Measurements from ENCODE around the gene RIPK3.
"Not testable (repeated sequence)": the region's sequence is repeated elsewhere in the genome, so short reads cannot be mapped to it uniquely, and the experiment has no call there.

The RIPK3 gene

DNA sequence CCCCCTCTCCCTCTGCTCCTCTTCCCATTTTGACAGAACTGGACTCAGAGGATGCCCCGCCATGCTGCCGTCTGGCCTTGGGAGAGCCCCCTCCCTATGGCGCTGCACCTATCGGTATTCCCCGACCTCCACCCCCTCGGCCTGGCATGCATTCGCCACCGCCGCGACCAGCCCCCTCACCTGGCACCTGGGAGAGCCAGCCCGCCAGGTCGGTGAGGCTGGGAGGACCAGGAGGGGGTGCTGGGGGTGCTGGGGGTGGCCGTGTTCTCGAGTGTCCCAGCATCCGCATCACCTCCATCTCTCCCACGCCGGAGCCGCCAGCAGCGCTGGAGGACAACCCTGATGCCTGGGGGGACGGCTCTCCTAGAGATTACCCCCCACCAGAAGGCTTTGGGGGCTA lies 29.7 kb upstream of the RIPK3 start:
- no peak for DNase-seq

DNA sequence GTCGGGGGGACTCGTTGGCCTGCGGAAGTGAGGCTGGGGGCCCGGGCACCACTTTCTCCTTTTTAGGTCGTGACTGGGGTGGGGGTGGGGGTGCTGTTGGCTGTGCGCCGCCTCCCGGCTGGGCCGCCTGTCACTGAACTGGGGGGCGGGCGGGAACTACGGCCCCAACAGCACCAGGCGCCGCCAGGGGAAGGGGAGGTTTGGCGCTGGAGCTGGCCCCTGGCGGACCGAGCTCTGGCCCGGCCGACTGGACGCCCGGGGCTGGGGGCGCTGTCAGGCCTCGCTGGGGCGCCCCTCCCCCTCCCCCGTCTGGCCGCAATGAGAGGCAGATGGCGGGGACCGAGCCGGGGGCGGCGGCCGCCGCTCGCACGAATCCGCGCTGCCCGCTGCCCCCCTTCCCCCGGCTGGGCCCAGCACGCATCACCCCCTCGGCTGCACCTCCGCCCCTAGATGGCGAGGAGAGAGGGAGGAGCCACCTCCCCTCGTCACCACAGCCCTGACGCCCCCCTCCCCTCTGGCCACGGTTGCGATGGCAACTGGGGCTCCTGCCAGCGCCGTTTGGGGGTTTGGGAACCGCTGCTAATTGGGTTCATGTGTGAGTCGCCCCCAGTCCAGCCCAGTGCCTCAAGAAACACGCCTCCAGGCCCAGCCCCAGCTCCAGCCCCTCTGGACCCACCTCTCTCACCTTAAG lies 28.9 kb upstream of the RIPK3 start:
- DNase-seq = peak; percentile 40

DNA sequence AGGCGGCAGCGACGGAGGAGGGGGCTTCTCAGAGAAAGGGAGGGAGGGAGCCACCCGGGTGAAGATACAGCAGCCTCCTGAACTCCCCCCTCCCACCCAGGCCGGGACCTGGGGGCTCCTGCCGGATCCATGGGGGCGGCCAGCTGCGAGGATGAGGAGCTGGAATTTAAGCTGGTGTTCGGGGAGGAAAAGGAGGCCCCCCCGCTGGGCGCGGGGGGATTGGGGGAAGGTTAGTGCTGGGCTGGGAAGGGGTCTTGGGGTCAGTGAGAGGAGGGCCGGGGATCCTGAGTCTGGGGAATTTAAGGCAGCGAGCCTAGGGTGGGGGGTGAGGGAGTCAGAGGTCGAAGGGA lies 28.4 kb upstream of the RIPK3 start:
- DNase-seq = no peak

DNA sequence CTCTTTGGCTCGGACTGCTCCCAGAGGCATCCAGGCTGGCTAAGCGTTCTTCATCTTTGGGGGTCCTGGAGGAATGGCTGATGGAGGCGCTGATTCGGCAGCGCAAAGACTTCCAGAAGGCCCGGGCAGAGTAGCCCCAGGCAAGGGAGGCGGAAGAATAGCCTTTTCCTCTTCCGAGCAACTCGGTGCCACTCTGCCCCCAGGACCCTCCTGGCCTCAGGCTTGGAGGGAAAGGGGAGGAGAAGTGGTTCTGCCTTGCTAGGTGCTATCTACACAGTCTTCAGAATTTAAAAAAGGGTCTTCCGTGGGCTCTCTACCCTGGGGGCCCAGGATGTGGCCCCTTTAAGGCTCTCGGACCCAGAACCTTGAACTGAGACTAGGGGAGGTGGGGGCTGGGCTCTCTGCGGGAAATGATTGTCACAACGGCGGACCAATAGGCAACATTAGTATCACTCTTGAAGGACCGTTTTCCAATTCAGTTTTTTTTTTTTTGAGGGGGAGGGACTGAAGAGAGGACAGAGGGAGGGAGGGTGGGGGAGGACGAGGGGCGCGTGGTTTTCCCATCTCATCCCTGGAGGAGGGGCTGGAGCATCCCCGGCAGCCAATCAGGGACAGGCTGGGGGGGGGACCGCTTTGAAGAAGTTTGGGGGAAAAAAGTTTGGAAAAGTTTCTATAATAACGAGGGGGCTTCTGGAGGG lies 27.9 kb upstream of the RIPK3 start, which contains the start of gene NFATC4:
Gene NFATC4, plus strand, starts transcription at position 671 of the 698 bp plus-strand sequence. CDS start 157 bp downstream, outside the sequence.
- no peak for DNase-seq

DNA sequence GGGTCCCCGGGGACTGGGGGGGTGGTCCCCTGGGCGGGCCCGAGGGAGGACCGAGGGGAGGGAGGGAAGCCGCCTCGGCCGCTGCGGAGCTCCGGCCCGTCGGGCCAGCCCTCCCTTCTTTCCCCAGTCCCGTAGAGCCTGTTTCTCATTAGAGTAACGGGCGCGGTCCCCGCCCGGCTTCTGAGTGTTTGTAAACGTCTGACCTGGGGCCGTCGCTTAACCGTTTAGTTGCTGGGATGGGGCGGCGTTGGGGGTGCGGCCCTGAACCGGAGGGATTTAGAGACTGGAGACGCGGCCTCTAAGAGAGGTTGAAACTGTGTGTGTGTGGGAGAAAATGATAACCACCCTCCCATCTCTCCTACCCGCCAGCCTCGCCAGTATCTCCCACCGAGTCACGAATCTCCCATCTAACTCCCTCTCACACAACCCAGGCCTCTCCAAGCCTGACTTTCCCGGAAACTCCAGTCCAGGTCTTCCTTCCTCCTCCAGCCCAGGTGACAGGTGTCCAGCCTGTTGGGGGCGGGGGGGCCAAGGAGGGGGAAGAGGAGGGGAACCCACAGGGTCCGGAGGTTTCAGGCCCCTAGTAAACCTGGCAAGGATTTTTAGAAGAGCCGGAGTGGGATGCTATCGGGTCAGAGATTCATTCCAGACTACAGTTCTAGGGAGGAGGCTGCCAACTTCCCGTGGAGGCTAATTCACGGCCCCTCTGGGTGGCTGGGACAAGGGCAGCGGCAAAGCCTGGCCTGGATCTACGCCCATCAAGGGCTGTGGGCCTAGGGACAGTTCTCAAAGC lies 27.1 kb upstream of the RIPK3 start:
- DNase-seq = no peak

DNA sequence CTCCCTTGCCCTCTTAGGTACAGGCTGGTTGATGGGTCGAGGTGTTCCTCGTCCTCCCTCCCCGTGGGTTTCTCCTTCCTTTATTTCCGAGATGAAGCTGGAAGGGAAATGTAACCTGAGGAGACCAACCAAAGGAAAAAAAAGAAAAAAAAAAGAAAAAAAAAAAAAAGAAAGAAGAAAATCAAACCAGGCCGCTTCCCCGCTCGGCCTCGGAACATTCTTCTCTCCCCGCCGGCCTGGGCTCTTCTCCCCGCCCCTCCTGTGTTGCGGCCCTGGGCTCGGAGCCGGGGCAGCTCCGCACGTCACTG lies 26.6 kb upstream of the RIPK3 start:
- peak; percentile 24 for DNase-seq

DNA sequence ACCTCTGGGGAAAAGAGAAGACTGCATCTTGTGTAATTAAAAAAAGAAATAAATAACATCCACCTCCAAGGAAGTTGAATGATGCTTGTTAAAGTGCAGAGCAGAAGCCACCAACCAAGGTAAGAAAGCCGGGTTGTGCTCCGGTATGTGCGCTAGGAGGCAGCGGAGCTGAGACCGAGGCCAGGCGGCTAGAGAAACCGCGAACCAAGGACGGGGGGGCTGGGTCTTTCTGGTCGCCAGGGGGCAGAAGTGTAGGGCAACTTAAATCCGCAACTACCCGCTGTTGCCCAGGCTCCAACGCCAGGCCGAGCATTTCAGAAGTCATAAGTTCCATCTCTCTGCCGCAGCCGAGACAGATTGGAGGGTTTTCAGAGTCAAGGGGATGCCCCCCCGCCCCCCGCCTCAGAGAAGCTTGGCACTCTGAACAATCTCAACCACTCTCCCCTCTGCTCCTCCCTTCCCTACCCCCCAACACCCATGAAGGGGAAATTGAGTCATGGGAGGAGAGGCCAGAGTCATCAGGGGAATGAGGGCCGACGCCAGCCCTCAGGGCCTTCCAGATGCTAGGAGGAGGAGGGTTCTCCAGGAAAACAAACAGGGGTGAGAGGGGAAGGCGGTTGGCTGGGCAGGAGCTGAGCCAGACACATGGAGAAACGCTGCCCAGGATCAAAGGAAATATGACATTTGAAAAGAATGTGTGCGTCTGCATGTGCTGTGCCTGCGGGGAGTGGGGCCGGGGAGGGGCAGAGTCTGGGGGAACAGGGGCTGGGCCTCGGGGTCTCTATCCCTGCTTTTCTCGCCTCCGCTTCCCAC lies 26.0 kb upstream of the RIPK3 start:
- DNase-seq = peak; percentile 66

DNA sequence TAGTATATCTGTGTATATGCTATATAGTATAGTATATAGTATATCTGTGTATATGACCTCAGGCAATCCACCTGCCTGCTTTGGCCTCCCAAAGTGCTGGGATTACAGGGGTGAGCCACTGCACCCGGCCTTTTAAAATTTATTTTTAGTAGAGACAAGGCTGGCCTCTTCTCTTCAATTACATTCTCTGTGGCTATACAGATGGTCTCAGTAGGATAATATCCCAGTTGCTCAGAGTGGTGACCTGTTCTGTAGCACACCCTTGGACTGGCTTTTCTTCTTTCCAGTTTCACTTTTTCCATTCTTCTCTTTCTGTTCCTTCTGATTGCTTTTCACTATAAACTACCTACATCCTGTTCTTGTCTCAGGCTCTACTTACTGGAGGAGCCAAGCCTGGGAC lies 25.1 kb upstream of the RIPK3 start:
- DNase-seq = no peak

DNA sequence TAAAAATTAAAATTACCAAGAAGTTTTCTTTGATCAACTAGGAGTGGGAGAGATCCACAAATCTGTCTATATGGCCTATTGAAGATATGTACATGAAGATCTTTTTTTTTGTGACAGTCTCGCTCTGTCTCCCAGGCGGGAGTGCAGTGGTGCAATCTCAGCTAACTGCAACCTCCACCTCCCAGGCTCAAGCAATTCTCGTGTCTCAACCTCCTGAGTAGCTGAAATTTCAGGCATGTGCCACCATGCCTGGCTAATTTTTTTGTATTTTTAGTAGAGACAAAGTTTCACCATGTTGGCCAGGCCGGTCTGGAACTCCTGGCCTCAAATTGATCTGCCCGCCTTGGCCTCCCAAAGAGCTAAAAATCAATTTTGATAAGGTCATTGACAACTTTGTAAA lies 23.6 kb upstream of the RIPK3 start:
- no peak for DNase-seq

DNA sequence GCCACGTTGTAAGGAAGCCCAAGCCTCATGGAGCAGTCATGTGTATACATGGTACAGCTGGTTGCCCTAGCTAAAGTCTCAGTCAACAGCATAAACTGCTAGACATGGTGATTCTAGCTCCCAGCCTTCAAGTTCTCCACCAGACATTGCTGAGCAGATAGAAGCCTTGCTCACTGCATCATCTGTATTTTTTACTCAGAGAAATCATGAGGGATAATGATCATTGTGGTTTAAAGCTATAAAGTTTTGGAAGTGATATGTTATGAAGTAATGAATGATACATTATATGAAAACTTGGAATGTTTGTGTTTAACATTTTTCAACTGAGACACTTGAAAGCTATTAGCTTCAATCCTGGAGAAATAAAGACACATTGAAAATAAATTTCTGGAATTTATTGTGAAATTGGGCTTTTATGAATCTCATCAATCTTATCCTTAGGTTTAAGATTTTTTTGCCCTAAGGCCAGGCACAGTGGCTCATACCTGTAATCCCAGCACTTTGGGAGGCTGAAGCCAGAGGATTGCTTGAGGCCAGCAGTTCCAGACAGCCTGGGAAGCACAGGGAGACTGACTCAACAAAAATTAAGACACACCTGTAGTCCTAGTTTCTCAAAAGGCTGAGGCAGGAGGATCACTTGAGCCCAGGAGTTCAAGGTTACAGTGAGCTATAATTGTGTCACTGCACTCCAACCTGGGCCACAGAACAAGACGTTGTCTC lies 22.6 kb upstream of the RIPK3 start:
- no peak for DNase-seq

DNA sequence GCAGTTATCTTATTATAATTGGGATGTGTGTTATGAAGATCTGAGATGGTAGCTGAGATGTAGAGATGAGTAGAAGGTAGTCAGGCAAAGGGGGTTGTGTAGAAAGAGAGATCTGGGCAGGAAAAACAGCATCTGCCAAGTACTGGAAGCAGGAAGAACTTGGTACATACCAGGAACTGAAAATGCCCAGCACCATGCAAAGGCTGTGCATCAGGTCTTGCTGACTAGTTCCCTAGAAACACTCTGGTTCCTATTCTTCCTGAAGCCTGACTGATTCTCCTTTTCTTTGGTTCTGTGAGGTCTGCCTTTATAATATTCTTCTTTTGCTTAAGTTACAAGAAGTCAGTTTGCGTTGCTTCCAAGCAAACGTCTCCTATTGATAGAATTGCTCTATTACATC lies 21.5 kb upstream of the RIPK3 start:
- DNase-seq = no peak

DNA sequence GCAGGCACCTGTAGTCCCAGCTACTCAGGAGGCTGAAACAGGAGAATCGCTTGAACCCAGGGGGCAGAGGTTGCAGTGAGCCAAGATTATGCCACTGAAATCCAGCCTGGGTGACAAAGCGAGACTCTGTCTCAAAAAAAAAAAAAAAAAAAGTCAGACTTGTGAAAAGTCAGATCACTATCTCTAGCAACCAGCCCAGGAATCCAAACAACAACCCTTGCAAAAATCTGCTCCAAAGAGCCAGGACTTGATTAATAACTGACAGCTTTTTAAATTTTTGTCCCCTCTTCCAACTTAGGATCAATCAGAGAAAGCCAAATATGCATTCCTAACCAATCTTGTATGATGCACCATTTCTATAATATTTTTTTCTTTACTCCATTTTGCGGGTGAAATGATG lies 20.5 kb upstream of the RIPK3 start:
- DNase-seq = no peak

DNA sequence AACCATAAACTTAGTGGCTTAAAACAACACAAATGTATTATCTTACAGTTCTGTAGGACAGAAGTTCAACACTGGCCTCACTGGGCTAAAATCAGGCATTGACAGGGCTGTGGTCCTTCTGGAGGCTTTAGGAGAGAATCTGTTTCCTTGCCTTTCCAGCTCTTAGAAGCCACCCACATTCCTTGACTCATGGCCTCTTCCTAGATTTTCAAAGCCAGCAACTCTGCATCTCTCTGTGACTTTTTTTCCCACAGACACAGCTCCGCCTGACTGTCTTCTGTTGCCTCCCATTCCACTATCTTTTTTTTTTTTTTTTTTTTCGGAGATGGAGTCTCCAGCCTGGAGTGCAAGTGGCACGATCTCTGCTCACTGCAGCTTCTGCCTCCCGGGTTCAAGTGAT lies 16.4 kb upstream of the RIPK3 start:
- no peak for DNase-seq

DNA sequence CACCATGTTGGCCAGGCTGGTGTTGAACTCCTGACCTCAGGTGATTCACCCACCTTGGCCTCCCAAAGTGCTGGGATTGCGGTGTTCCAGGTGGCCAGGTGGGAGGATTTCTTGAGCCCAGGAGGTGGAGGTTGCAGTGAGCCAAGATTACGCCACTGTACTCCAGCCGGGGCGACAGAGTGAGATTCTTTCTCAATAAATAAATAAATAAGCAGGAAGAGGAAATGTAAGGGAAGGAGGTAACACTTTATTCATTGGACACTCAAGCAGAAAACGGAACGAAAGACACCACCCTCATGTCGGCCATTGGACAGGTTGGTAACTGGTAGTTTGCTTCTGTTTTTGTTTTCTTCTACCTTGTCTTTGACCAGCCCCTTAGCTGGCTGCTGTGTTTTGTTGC lies 15.2 kb upstream of the RIPK3 start:
- no peak for DNase-seq

DNA sequence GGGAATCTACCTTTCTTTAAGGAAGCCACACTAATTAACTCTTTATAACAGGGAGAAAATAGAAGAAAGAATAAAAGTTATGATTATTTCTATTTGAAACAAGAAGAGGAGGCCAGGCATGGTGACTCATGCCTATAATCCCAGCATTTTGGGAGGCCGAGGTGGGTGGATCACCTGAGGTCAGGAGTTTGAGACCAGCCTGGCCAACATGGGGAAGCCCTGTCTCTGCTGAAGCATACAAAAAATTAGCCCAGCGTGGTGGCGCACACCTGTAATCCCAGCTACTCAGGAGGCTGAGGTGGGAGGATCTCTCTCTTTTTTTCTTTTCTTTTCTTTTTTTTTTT lies 14.7 kb upstream of the RIPK3 start:
- DNase-seq = not testable (repeated sequence)

DNA sequence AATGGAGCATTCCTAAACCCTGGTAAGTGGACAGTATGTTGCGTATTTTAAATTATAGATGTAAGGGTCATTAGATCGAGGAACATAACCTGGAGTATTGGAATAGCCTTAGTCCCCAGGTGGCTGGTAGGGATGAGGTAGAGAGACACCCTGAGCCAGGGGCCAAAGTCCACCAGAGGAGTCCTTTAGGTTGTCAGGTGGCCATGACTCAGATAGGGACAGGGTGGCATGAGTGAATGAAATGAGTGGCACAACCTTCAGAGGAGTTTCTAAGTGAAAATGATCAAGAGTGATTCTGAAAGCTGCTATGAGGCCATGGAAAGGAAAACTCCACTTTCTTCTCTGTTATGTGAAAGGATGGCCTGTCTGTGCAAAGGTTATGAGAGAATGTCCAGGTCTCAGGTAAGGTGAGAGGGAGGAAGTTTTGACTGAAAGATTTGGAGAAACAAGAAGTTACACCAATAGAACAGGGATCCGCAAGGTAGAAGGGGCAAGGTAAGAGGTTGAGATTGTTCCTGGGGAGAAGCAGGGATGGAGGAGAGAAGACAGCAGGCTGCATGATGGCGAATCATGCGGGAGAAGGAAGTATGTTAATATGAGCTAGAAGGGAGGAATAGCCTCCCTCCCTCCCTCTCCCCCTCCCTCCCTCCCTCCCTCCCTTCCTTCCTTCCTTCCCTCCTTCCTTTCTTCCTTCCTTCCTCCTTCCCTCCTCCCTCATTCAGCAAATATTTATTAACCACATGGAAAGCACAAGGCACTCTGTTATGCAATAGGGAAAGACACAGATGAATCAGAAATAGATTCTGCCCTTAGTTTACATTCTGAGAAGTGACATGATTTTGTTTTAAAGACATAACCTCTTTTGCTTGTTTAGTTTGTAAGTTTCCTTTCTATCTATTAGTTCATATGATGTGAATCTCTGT lies 14.0 kb upstream of the RIPK3 start:
- DNase-seq = no peak

DNA sequence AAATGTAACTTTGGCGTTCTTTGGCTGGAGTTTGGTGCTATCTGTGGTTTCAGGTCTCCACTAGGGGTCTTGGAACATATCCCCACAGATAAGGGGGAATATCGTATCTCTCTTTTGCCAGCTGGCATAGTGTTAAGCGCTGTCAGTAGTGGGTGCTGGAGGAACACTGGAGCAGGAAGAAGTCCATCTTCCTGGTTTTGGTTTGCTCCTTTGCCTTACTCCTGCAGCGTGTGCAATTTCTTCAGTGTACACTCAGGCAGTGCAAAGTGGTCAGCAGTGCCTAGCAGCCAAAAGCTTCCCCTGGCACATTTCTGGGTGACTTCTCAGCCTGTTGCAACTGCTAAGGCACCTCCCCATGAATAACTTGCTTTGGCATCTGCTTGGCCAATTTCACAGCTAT lies 11.7 kb upstream of the RIPK3 start:
- DNase-seq = no peak

DNA sequence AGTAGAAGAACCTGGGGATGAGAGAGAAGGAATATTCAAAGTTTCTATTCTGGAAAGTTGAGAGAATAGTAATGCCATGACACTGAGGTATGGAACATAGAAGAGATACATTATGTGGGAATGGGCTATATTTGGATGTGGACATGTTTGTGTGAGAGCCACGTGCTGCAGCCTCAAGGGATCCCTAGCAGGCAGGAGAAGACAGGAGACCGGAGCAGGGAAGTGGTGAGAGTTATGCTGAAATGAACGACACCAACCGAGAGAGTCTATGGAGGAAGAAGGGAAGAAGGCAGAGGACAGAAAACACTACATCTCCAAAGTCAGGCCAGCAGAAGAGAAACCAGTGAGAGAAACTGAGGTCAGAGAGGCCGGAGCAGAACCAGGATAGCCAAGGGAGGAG lies 10.0 kb upstream of the RIPK3 start:
- DNase-seq = no peak

DNA sequence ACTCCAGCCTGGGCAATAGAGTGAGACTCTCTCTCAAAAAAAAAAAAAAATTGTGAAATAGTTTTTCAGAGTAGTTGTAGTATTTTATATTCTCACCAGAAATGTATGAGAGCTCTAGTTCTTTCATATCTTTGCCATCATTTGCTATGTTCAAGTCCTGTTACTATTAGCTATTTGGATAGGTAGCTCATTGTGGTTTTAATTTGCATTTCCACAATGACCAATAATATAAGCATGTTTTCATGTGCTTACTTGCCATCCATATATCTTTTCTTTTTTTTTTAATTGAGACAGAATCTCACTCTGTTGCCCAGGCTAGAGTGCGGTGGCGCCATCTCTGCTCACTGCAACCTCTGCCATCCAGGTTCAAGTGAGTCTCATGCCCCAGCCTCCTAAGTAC lies 8.4 kb upstream of the RIPK3 start:
- DNase-seq = no peak

DNA sequence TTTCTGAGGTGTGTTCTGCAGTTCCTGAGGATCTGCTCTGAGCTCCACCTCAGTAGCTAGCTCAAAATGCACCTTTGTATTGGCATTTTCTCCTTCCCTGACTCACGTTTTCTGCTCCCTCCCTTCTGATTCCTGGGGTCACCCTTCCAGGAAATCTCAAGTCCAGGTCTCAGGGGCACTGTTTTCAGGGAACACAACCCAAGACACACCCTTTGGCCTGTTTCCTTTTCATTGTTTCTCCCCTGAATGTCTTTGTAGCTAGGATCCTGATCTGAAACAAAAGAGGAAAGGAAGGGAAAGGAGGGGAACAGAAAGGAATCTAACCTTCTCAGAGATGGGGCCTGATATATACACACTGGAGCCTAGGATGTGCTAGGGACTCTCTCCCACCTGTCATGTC lies 7.3 kb upstream of the RIPK3 start:
- DNase-seq = no peak

DNA sequence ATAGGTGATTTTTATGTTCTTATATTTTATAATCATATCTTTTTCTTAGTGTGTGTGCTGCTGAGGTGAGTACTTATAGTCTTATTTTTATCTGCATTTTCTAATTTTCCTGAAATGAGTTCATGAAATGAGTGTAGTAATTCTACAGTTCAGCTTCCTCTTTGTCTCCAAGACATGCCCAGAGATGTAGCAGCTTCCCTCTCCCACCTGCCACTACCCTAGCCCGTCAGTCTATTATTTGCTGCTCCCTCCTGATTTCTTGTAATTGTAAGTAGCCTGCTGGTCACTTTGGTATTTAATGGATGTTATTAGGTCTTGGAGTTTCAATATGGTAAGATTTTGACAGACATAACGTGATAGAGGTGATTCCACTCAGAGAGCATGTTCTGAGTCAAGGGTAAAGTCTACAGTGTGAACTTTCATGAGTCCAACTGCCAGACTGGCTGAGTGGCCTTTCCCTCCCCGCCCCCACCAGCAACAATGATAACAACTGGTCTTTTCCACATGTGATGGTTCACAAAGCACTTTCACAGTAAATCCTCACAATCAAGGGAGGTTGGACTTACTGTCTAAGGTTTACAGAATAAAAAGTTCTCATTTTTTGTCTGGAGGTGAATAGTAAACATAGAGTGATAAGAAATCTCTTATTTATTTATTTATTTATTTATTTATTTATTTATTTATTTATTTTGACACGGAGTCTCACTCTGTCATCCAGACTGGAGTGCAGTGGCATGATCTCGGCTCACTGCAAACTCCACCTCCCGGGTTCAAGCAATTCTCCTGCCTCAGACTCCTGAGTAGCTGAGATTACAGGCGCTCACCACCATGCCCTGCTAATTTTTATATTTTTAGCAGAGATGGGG lies 4.2 kb upstream of the RIPK3 start:
- no peak for DNase-seq

Data from CD4-positive, alpha-beta T cell treated with Interleukin-12 subunit alpha and Interleukin-12 subunit beta, for 1 hour (primary cell).